H1 (cell line): Measurements from ENCODE around the gene LYPD6B. TPM values are rescaled to one million over a fixed set of nuclear protein-coding genes. Genes with fewer than 3 reads are reported as not detected.

Source experiments
- GTF2F1 ChIP-seq: IDR thresholded peaks from 2 replicates; pipeline ENCODE4 v1.6.1; 2012; ENCODE audit warnings: low read depth, low read length, improper control_type of control experiment, borderline replicate concordance
- SRF ChIP-seq: IDR thresholded peaks from 2 replicates; pipeline ENCODE4 v1.6.1; 2011; ENCODE audit warnings: mild to moderate bottlenecking, low read depth, low read length, moderate library complexity
- polyA plus RNA-seq, 7 experiments: library from polyadenylated mRNA; depleted of rRNA in 3 of 7; stranded (reverse) in 5 of 7; unstranded in 2 of 7; fragments of >200 nt in 5 of 7; fragments of 200-250 nt in 2 of 7; gene quantifications; 1 replicate in 5 of 7; 2 replicates in 1 of 7; 4 replicates in 1 of 7; pipeline versions ENCODE4 v1.2.1 to v1.2.3, GENCODE V29; 2011 to 2013; ENCODE audit warnings: missing spikeins in 2 of 7, mixed read lengths in 2 of 7
- total RNA-seq: library from RNA; stranded (reverse); fragmentation: NEBNext Ultra II Directional; extraction: Animal tissue kit (Norgen Biotek cat#: 25700); gene quantifications from 2 replicates; pipeline ENCODE4 v1.2.1, GENCODE V29; 2021

The LYPD6B gene
- total and polyA plus RNA-seq, 2 of the 8 experiments (the other 6 are each of a cell fraction or from before 2014, with no cell fraction given) = 2.2 to 3.5 TPM

- TF ChIP-seq GTF2F1 (no peak), SRF (no peak)
Measured at GRCh38 chr2:149002378-149002890, 36.1 kb upstream of the LYPD6B start (continued).
